PC-9 (cell line): ENCODE results near the gene ARMC2.

Experiments
- CTCF ChIP-seq: fragments of 200-600 bp; sonication (generic); conservative IDR thresholded peaks from 2 replicates; pipeline ENCODE4 v1.6.1; 2017; ENCODE audit warnings: mixed run types, antibody characterized with exemption, mild to moderate bottlenecking, moderate library complexity
- EZH2 ChIP-seq: fragments of 200-600 bp; sonication (generic); IDR thresholded peaks from 2 replicates; pipeline ENCODE4 v1.8.0; 2017; ENCODE audit warnings: antibody characterized with exemption, low read depth

- TF ChIP-seq CTCF (no peak), EZH2 (no peak)
Measured at GRCh38 chr6:108966855-108967755, 118.9 kb downstream of the ARMC2 start.
